Effector memory CD4-positive, alpha-beta T cell (primary cell): ENCODE results near the gene CIDEC.
"Not testable (repeated sequence)": the region's sequence is repeated elsewhere in the genome, so short reads cannot be mapped to it uniquely, and the experiment has no call there.

Source experiments
- DNase-seq, 3 donors: peaks; one replicate each; pipeline ENCODE4 v3.0.0-alpha.2; 2020
- H3K27ac ChIP-seq: 2 replicates; pipeline ENCODE4 v1.7.0; 2013; ENCODE audit warnings: mild to moderate bottlenecking, low read length, moderate library complexity; ENCODE audit not compliant: insufficient read depth, poor library complexity, severe bottlenecking
- H3K27me3 ChIP-seq: replicated peaks from 2 replicates; pipeline ENCODE4 v1.7.0; 2013; ENCODE audit warnings: mild to moderate bottlenecking, low read length; ENCODE audit not compliant: insufficient read depth, control insufficient read depth, poor library complexity, severe bottlenecking
- H3K36me3 ChIP-seq: 2 replicates; pipeline ENCODE4 v1.7.0; 2013; ENCODE audit warnings: mild to moderate bottlenecking, low read length, moderate library complexity; ENCODE audit not compliant: control insufficient read depth, insufficient read depth
- H3K4me1 ChIP-seq: 2 replicates; pipeline ENCODE4 v1.7.0; 2013; ENCODE audit warnings: low read length, mild to moderate bottlenecking; ENCODE audit not compliant: control insufficient read depth, insufficient read depth, poor library complexity, severe bottlenecking
- H3K4me3 ChIP-seq: 2 replicates; pipeline ENCODE4 v1.7.0; 2013; ENCODE audit warnings: low read length, low read depth, mild to moderate bottlenecking; ENCODE audit not compliant: insufficient read depth, poor library complexity, severe bottlenecking
- H3K9me3 ChIP-seq: 2 replicates; pipeline ENCODE4 v1.7.0; 2013; ENCODE audit warnings: mild to moderate bottlenecking, low read length, moderate library complexity; ENCODE audit not compliant: control insufficient read depth

Gene CIDEC

GRCh38 chr3:9848860-9849259 is 31.2 kb downstream of the CIDEC start:
- DNase-seq, result not testable (repeated sequence)

DNA sequence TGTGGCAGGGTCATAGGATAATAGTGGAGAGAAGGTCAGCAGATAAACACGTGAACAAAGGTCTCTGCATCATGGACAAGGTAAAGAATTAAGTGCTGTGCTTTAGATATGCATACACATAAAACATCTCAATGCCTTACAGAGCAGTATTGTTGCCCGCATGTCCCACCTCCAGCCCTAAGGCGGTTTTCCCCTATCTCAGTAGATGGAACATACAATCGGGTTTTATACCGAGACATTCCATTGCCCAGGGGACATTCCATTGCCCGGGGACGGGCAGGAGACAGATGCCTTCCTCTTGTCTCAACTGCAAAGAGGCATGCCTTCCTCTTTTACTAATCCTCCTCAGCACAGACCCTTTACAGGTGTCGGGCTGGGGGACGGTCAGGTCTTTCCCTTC is 32.2 kb downstream of the CIDEC start:
- H3K9me3 ChIP-seq, DNase-seq, H3K27ac ChIP-seq, H3K4me1 ChIP-seq, H3K36me3 ChIP-seq, H3K27me3 ChIP-seq, H3K4me3 ChIP-seq: not testable (repeated sequence)

More at GRCh38 chr3:9848860-9849259, 31.2 kb downstream of the CIDEC start:
- not testable (repeated sequence) for H3K4me3 ChIP-seq, H3K9me3 ChIP-seq, H3K27me3 ChIP-seq, H3K4me1 ChIP-seq, H3K36me3 ChIP-seq, H3K27ac ChIP-seq

DNA sequence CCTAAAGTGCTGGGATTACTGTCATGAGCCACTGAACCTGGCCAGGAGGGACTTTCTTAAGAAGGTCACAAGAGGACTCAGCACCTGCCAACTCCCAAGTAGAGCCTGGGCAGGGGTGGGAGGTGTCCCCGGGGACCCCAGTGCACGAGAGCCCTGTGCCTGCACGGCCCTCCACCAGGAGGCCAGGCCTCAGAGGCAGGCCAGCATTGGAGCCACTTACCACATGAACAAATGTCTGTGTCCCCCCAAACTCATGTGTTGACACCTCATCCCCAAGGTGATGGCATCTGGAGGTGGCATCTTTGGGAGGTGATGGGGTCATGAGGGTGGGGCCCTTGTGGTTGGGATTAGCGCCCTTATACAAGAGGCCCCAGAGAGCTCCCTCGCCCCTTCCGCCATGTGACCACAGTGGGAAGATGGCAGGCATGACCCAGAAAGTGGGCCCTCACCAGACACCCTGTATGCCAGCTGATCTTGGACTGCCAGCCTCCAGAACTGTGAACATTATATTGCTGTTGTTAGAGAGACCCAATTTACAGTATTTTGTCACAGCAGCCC is 33.0 kb downstream of the CIDEC start:
- no peak for DNase-seq
- Histone ChIP-seq H3K36me3 (no peaks in the 10 kb centered on the region), H3K4me1 (peaks cover 11% of the 10 kb centered on the region), H3K27me3 (no peaks in the 10 kb centered on the region), H3K4me3 (no peak overlapping the region), H3K27ac (no peak overlapping the region), H3K9me3 (no peaks in the 10 kb centered on the region)

DNA sequence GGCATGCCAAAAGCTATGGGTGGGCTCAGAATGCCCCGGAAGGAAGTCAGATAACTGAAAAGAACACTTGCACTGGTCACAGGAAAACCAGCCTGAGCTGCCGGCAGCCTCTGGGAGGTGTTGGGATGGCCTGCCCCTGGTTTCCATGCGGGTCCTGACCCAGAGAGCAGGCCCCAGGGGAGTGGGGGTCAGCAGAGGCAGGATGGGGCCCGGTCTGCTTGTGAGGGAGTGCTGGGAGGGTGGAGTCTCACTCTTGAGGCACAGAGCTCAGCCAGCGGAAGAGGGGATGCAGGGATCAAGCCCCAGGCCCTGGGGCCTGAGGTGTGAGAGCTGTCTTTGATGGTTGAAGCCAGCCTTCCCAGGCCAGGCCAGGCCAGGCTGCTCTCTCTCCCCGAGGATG is 33.8 kb downstream of the CIDEC start:
- Histone ChIP-seq H3K4me1 (peaks cover 11% of the 10 kb centered on the region), H3K4me3 (no peak overlapping the region), H3K27ac (no peak overlapping the region), H3K27me3 (no peaks in the 10 kb centered on the region), H3K9me3 (no peaks in the 10 kb centered on the region), H3K36me3 (peaks cover 5% of the 10 kb centered on the region)
- no peak for DNase-seq

DNA sequence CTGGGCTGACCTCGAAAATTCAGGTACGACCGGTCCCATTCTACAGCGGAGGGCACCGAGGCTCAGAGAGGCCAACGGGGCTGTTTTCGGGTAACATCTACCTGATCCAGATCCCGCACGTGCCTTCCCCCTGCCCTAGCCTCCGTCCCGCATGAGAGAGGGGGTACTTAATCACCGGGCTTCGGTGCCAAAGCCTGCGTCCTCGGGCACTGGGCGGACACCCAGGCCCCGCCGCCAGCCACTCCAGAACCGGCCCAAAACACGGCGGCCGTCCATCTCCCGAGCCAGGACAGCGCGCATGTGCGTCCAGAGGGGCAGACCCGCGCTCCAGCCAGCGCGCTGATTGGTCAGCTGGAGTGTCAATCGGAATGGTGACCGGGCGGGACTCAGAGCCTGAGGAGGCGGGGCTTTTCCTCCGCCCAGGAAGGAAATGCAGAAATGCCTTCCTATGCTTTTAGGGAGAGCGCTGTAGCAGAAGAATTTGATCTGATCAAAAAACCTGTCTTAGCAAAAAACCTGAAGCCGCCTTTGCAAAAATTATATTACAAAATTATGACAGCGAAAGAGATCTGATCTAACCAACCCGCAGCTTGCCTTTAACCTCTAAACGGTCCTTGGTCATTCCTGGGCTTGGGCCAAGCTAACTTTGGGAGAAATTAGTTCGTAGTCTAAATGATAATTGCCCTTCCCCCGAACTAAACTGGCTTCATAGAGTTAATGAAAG is 36.2 kb downstream of the CIDEC start, which contains the start of gene RPUSD3:
RPUSD3 (minus strand) TSS at position 294 of the 724 bp plus-strand sequence; CDS start at position 276, 18 bp downstream.
- H3K4me3 ChIP-seq, result peak within 1 kb of the TSS; percentile 87
- H3K9me3 ChIP-seq, result no peaks in the 10 kb centered on the region
- H3K4me1 ChIP-seq, result peaks cover 11% of the 10 kb centered on the region
- no peaks in the 10 kb centered on the region for H3K27me3 ChIP-seq
- DNase-seq, result peak; percentile 91 to 95 (median 93)
- peak within 1 kb of the TSS; percentile 72 for H3K27ac ChIP-seq
- H3K36me3 ChIP-seq, result peaks cover 18% of the 10 kb centered on the region

- Histone ChIP-seq H3K27me3 (no peaks in the 10 kb centered on the region), H3K27ac (no peak overlapping the region), H3K4me1 (peaks cover 11% of the 10 kb centered on the region), H3K36me3 (peaks cover 21% of the 10 kb centered on the region), H3K4me3 (no peak overlapping the region), H3K9me3 (no peaks in the 10 kb centered on the region)
- no peak for DNase-seq
Measured at GRCh38 chr3:9841015-9841414, 39.0 kb downstream of the CIDEC start.

DNA sequence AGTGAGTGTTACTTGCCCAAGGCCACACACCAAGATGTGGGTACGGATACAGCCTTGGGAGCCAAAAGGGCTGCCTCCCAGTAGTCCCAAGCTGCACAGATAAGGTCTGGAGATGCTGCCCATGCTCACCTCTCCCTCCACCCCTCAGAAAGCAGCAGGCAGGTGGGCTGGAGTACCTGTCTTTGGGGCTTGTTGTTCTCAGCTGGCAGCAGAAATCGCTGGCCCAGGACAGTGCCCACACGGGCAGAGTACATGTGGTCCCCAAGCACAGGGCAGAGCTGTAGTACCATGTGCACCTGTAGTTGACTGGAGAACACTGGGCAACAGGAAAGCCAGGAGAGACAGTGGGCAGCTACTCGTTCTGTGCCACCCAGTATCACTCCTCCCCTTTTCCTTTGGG is 41.2 kb downstream of the CIDEC start:
- Histone ChIP-seq H3K36me3 (peaks cover 34% of the 10 kb centered on the region), H3K4me3 (no peak overlapping the region), H3K27ac (no peak overlapping the region), H3K4me1 (peaks cover 6% of the 10 kb centered on the region), H3K9me3 (no peaks in the 10 kb centered on the region), H3K27me3 (no peaks in the 10 kb centered on the region)
- no peak for DNase-seq

DNA sequence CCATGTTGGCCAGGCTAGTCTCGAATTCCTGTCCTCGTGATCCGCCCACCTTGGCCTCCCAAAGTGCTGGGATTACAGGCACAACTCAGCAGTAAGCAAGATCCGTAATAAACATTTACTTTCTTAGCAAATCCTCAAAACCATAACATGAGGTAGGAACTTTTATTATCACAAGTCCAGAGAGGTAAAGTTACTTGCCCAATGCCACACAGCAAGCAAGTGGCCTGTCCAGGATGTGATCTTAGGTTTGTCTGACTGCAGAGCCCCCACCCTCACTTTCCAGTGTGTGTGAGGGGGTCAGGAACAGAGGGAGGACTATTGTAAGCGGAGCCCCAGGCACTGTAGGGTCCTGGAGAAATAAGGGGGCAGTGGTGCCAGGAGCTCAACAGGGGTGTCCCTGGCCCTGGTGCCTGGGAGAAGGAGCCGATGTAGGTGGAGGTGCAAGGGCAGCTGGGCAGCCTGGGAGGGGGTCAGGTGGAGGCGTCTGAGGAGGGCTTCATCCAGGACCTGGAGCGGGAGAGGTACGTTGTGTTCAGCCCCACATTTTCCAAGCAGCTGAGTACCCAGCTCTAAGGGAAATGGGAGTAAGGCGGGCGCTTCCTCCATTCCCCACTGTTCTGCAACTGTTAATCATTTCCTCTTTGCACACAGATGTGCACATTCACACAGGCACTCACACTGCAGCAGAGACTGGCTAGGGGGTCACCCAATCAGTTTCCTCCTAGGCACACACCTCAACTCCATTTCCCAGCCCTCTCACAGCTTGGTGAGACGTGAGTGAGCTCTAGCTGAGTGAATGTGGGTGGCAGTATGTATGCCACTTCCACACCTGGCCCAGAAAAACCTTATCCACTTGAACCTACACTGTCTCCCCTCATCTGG is 42.1 kb downstream of the CIDEC start:
- no peak overlapping the region for H3K4me3 ChIP-seq
- no peak overlapping the region for H3K27ac ChIP-seq
- H3K27me3 ChIP-seq, result no peaks in the 10 kb centered on the region
- H3K36me3 ChIP-seq, result peaks cover 40% of the 10 kb centered on the region
- no peaks in the 10 kb centered on the region for H3K9me3 ChIP-seq
- peaks cover 2% of the 10 kb centered on the region for H3K4me1 ChIP-seq
- no peak for DNase-seq

GRCh38 chr3:9834520-9835380 is 45.3 kb downstream of the CIDEC start:
- Histone ChIP-seq H3K4me3 (no peak overlapping the region), H3K27ac (no peak overlapping the region), H3K27me3 (no peaks in the 10 kb centered on the region), H3K36me3 (peaks cover 27% of the 10 kb centered on the region), H3K9me3 (no peaks in the 10 kb centered on the region), H3K4me1 (no peaks in the 10 kb centered on the region)
- no peak for DNase-seq
